Sciatic nerve (tissue), 2 donors: ENCODE data around the gene OR5B3. TPM values are rescaled to one million over a fixed set of nuclear protein-coding genes. Genes with fewer than 3 reads are reported as not detected.
"Not testable (repeated sequence)": the region's sequence is repeated elsewhere in the genome, so short reads cannot be mapped to it uniquely, and the experiment has no call there.

Experiments used
- ATAC-seq: fragments of 200-7000 bp; cut with Tn5 transposase; one replicate; pipeline ENCODE4 v1.9.1; 2020; ENCODE audit warnings: mild to moderate bottlenecking, moderate library complexity
- DNase-seq: peaks from one replicate; pipeline ENCODE4 v3.0.0-alpha.2; 2020; ENCODE audit warnings: low spot score
- intact Hi-C: fragments of 100-400 bp; cut with DNase I; formaldehyde crosslinking; loops from one replicate; pipeline ENCODE4 v1.14.2; 2022
- total RNA-seq: library from RNA; stranded (reverse); fragmentation: NEBNext Ultra II Directional; extraction: Animal tissue kit (Norgen Biotek cat#: 25700); gene quantifications from one replicate; pipeline ENCODE4 v1.2.1, GENCODE V29; 2021
- donor health status: DM: no; HTN: no; CAD: no.
- donor health status: DM: no; HTN: no; CAD: no.

OR5B3 gene
- total RNA-seq, result not detected

DNA sequence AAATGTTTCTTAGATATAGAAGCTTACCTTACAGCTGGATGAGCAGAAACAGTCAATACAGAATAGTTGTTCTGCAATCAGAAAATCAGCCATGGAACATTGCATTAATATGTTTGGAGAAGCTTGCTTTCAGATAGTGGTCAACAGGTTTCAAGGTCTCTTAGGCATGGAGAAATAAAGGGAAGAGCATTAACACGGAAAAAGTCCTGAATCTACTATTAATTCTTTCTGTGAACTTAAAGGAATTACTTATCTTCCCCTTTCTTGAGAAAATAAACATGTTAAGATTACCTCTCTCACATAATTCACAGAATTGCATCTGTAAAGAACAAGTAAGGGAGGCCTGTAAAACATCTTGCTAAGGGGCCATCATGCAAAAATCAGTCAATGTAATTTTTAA lies at the start of gene OR5B3:
TSS of gene OR5B3 (minus strand) at position 101 of the 400 bp plus-strand sequence. CDS start 3,465 bp downstream, outside the sequence.
- no peak for DNase-seq
- ATAC-seq, result no peak
- intact Hi-C loops, result no loop called here

DNA sequence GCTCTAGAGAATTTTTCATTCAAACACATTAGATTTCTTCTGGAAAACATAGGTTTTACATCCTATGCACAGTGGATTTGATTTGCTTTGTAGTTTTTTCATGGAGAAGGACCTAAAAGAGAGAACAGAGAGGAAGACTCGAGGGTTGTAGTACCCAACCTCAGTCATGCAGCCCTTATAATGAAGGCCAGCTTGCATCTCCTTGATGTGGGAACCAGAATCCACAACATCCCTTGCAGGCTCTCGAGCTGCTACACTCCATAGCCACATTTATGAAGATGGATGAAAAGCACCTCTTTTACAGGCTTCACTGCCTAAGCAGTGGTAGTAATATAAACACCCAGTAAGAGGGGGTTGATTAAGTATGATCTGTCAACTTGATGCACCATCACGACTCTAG lies 44.9 kb upstream of the OR5B3 start:
- intact Hi-C loops, result no loop called here
- ATAC-seq (no peak), DNase-seq (no peak)

DNA sequence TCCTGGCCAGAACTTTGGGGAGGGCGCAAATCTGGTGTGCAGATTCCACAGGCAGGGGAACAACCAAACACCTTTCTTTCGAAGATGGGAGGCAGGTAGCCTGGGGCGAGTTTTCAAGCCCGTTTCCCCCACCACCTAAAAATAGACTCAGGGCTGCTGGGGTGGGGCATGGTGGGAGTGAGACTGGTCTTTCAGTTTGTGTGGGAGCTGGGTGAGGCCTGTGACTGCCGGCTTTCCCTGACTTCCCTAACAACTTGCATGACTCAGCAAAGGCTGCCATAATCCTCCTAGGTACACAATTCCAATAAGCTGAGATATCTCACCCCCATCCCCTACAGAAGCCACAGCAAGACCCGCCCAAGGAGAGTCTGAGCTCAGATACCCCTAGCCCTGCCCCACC lies 39.6 kb upstream of the OR5B3 start:
- DNase-seq (no peak), ATAC-seq (no peak)
- intact Hi-C loops, result no loop called here

DNA sequence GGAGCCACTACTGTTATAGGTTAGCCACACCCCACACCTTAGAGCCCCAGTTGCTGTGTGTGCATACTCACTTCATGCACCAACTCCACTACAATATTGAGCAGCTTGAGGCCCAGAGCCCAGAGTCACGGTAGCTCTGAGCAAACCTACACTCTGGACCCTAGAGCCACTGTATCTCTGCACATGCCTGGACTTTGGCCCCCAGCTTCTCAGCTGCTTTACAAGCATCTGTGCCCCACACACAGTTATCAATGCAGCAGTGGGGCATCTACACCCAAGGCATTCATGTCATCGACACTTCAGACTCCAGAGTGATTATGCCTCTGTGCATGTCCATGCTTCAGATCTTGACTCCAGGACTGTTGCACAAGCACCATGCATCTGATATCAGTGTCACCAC lies 37.6 kb upstream of the OR5B3 start:
- no peak for ATAC-seq
- DNase-seq, result no peak
- intact Hi-C loops, result no loop called here

DNA sequence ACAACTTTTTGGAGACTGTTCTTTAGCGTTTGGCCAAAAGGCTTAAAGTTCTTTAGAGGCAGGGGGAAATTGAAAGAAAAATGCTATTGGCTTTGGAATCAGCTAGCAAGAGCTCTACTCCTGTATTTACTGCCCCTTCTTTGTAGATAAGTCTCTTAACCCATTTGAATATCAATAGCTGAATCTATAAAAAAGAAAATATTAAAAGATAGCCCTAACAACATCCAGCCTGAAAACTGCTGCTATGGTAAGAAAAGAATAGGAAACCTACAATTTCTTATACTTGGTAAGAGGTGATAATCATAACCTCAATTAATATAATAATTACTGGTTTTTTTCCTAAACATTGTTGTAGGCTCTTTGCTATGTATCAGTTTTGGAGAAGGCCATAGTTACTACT lies 35.5 kb upstream of the OR5B3 start, which contains the start of gene OR5B12:
TSS of gene OR5B12 (minus strand) at position 101 of the 400 bp plus-strand sequence. CDS start 2,085 bp downstream, outside the sequence.
- ATAC-seq, result no peak
- DNase-seq, result no peak
- intact Hi-C loops, result no loop called here

DNA sequence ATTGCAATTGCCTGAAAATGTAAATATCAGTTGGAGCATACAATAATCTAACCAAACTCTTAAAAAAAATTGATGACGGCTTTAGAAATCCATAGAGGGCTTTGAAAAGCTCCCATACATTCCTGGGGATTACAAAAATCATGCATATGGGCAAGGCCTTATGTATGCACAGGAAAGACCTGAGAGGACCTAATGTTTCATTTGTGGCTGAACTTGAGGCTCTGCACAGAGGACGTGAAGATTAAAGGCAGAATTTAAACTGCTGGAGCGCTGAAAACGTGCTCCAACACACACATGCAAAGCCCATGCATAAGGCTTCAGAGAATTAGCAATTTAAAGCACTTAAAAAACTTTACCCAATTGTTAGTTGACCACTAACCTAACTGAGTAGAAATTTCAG lies 31.8 kb upstream of the OR5B3 start:
- no peak for DNase-seq
- intact Hi-C loops, result no loop called here
- ATAC-seq, result no peak

DNA sequence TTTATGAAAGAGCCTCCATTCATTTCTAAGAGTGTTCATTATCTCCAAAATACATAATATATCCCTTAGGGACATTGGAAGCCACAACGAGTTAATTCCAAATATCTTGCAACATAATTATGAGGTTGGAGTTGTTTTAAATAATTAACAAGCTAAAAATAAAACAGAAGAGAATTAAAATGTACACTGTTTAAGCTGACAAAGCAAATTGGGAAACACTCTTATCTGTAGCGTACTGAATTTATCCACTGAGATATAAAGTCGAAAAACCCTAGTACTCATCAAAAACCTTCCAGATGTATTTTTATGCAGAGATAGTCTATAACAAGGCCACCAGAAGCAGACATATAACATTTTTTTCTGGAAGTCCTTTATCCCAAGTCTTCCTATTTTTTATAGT lies 27.5 kb upstream of the OR5B3 start:
- no peak for ATAC-seq
- intact Hi-C loops, result no loop called here
- DNase-seq, result no peak

DNA sequence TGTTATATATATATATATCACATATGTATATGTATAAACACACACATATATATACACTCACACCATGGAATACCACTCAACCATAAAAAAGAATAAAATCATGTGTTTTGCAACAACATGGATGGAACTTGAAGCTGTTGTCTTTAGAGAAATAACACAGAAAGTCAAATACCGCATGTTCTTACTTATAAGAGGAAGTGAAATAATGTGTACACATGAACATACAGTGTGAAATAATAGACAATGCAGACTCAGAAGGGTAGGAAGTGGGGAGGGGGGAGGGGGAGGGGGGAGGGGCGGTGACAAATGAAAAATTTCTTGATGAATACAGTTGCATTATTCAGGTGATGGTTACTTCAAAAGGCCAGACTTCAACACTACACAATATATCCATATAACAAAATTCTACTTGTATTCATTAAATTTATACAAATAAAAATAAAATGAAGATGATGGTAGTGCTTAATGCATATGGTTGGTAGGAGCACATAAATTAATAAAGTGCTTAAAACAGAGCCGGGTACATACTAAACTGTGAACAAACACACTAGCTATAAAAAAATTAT lies 27.0 kb upstream of the OR5B3 start:
- intact Hi-C loops, result no loop called here
- ATAC-seq (no peak), DNase-seq (no peak)

DNA sequence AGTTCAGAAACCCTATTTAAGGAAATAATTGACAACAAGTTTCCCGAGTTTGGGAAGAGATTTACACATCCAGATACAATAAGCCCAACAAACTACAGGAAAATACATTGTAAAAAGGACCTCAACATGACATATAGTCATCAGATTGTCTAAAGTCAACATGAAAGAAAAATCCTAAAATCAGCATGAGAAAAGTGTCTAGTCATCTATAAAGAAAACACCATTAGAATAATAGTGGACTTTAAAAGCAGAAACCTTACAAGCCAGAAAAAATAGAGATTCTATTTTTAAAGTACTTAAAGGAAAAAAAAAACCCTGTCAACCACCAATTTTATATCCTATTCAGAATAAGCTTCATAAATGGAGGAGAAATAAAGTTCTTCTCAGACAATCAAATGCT lies 22.6 kb upstream of the OR5B3 start:
- DNase-seq (no peak), ATAC-seq (no peak)
- intact Hi-C loops, result no loop called here

DNA sequence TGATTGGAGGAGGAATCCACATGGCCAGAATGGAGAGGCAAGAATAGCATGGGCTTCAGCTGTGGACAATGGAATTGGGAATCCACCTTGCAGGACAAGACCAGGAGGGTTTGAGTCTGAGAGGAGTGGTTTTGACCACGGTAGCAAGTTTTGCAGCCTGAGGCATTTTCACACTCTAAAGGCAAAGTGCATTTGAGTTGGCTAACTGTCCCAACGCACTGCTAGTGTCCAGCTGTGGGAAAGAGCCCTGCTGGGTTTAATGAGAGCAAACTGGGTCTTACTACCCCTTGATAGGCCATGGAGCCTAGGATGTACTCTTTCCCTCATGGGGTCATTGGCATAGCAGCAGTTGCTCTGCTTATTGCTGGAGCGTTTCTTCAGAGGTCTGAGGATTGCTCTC lies 21.3 kb upstream of the OR5B3 start, which contains the start of gene OR5B2:
TSS of gene OR5B2 (minus strand) at position 101 of the 400 bp plus-strand sequence. CDS start 4,860 bp downstream, outside the sequence.
- ATAC-seq (no peak), DNase-seq (no peak)

DNA sequence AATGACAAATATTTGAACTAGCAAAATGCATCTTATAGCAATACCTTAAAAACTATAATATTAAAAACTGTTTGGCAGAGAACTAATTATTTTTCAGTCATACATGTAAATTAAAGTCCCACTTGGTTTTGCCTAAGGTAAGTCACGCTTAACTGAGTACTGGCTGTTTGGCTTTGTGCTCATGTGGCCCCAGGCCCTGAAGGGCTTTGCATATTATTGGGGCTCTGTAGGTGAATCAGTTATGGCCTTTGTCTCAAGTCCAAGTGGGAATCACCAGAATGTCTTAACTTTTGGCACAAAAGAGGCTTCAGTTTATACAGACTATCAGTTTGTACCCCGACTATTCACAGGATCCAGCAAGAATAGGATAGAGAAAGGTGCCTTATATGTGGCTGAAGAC lies 7.1 kb downstream of the OR5B3 start:
- ATAC-seq, DNase-seq, intact Hi-C loops: not testable (repeated sequence)

More for the DNA sequence above, 21.3 kb upstream of the OR5B3 start, which contains the start of gene OR5B2:
- intact Hi-C loops, result no loop called here

DNA sequence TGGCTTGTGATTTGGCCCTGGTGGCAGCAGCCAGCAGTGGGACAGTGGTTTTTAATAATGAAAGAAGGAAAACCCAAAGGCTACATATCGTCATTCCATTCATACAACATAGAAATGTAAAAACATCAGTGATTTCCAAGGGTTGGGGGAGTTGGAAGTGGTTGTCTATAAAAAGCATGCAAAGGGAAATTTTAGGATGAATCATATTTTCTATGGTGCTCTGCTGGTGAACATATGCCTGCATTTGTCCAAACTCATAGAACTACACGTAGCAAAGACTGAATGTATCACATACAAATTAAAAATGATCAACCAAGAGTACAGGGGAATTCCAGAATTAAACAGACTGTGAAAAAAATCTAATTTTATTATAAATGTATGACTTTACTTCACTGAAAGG lies 11.1 kb downstream of the OR5B3 start:
- ATAC-seq (no peak), DNase-seq (no peak)
- intact Hi-C loops, result no loop called here

DNA sequence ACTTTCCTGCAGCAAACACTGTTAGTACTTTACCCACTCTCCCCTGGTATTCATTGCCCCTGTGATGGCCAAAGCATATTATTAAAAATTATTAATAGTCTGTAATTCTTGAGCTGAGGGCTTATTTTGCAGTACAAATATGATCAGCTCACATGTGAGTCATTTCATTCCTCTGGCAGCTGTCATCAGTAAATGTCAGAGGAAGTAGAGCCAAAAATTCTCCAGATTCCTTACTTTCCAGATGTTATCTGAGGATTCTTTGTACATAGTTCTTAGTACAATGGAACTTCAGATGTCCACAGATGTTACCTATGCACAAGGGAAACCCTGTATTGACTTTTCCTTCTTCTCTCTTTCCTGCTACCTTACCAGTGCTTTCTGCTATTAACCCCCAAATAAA lies 12.5 kb downstream of the OR5B3 start:
- no peak for ATAC-seq
- no peak for DNase-seq
- intact Hi-C loops, result no loop called here

DNA sequence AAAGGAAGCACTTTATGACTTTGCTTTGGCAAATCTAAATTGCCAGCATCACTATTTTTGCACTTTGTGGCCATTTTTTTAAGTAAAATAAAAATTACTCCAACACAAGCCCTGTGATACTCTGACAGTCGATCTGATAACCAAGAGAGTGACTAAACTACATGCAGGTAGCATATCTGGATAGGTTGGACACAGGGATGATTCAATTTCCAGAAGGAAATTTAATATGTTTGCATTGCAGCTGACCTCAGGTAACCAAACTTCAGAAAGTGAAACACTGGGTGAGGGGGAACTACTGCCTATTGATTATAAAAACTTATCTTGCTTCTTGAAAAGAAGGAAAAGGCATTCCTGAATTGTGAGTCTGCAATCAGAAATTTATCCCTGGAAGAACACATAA lies 13.9 kb downstream of the OR5B3 start:
- DNase-seq (no peak), ATAC-seq (no peak)
- intact Hi-C loops, result no loop called here

DNA sequence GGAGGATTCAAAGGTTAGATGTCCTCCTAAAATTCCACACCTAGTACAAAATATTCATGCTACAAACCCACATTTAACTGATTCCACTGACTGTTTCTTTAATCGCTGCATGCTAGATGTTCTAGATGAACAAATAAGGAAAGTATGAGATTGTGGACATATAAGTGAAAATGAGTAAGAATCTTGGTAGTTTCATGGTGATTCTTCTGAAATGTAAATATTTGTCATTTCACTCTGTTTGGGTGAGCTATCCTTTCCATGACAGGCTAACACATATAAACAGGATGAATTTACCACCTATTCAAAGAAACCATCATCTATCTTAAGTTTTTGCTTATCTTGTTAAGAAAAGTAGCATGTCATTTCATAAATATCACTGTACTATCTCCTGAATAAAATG lies 14.8 kb downstream of the OR5B3 start:
- intact Hi-C loops, result no loop called here
- DNase-seq (no peak), ATAC-seq (no peak)

DNA sequence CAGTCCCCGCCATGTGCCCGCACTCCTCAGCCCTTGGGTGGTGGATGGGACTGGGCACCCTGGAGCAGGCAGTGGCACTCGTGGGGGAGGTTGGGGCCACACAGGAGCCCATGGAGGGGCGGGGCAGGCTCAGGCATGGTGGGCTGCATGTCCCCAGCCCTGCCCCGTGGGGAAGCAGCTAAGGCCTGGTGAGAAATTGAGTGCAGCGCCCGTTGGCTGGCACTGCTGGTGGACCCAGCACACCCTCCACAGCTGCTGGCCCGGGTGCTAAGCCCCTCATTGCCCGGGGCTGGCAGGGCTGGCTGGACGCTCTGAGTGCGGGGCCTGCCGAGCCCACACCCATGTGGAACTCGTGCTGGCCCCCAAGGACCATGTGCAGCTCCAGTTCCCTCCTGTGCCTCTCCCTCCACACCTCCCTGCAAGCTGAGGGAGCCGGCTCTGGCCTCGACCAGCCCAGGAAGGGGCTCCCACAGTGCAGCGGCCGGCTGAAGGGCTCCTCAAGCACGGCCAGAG lies 16.1 kb downstream of the OR5B3 start:
- ATAC-seq (no peak), DNase-seq (no peak)
- intact Hi-C loops, result no loop called here

DNA sequence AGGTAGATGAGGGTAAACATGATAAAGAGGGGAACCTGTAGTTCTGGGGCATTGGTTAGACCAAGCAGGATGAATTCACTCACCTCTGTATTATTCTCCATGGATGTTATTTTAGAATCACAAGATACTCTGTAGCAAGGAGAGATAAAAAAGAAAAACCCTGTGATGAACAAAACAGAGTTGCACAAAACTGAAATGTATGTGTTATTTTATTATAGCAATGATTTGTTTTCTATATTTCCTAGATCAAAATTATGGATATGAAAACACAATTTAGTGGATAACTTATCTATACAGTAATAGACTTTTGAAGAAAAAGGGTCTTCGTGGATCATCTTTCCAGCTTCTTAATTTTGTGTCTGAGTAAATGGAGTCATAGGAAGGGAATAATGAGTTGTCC lies 47.7 kb downstream of the OR5B3 start, which contains the start of gene OR5B17:
TSS of gene OR5B17 (minus strand) at position 101 of the 400 bp plus-strand sequence. CDS start at position 101, 0 bp downstream.
- ATAC-seq, result no peak
- no peak for DNase-seq
- intact Hi-C loops, result no loop called here

DNA sequence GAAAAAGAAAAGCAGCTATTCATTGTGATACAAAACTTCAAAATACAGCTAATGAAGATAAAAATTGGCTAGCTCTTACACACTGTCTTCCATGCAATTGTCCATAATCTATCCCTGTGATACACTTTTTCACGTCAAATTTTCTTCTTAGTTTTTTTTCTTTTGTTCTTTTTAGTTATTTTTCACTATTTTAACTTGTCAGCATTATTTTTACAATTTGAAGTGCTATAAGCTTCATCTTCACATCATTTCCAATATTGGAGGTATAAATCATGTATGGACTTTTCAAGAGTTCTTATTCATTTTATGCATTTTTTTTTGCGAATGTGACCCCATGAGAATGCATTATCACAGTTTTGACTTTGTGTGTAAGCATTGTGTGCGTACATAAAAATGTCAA lies 51.9 kb downstream of the OR5B3 start:
- intact Hi-C loops, result no loop called here
- ATAC-seq, result no peak
- DNase-seq, result no peak
